Esophagus squamous epithelium (tissue), 5 donors: Measurements from ENCODE around the gene BPIFB3. TPM values are rescaled to one million over a fixed set of nuclear protein-coding genes. Genes with fewer than 3 reads are reported as not detected.
A peak's percentile ranks its signal among the peaks of the same experiment; 100 is the strongest.

Source experiments
- DNase-seq: peaks from one replicate; lab custom pipeline; 2025; lab: John Stamatoyannopoulos, UW
- H3K27ac ChIP-seq, 4 donors: fragments of 200-600 bp; sonication (generic); one replicate each; pipeline ENCODE4 v1.5.1; 2016 to 2019; ENCODE audit warnings: mild to moderate bottlenecking in 1 of 4
- H3K27me3 ChIP-seq, 4 donors: fragments of 200-600 bp; sonication (generic); 1 replicate in 3 of 4; 2 replicates in 1 of 4; pipeline versions ENCODE4 v1.5.1 to v1.6.0; 2017 to 2021; ENCODE audit warnings: antibody characterized with exemption in 1 of 4
- H3K36me3 ChIP-seq, 3 donors: fragments of 200-600 bp; sonication (generic); one replicate each; pipeline ENCODE4 v1.5.1; 2016 to 2019
- H3K4me1 ChIP-seq, 3 donors: fragments of 200-600 bp; sonication (generic); one replicate each; pipeline ENCODE4 v1.5.1; 2017 to 2019
- H3K4me3 ChIP-seq, 4 donors: fragments of 200-600 bp; sonication (generic); 1 replicate in 3 of 4; 2 replicates in 1 of 4; pipeline ENCODE4 v1.5.1; 2016 to 2019; ENCODE audit warnings: mild to moderate bottlenecking in 2 of 4, moderate library complexity in 1 of 4
- H3K9me3 ChIP-seq, 3 donors: fragments of 200-600 bp; sonication (generic); one replicate each; pipeline ENCODE4 v1.5.1; 2016 to 2019
- CTCF ChIP-seq, 6 experiments: fragments of 450-650 bp in 4 of 6; fragments of 200-600 bp in 2 of 6; sonication (generic) in 2 of 6; IDR thresholded peaks; one replicate each; pipeline ENCODE4 v1.5.1; 2016 to 2019; ENCODE audit warnings: antibody characterized with exemption in 6 of 6, mild to moderate bottlenecking in 4 of 6, moderate library complexity in 4 of 6
- POLR2A ChIP-seq, 4 donors: fragments of 450-650 bp; IDR thresholded peaks; one replicate each; pipeline ENCODE4 v1.6.1; 2017; ENCODE audit warnings: antibody characterized with exemption in 4 of 4, mild to moderate bottlenecking in 4 of 4, moderate library complexity in 3 of 4
- WGBS, 2 donors: methylation state at CpG; one replicate each; pipeline ENCODE4 v1.1.5; 2018; 5-methylcytosine and 5-hydroxymethylcytosine counted together
- intact Hi-C: fragments of 100-400 bp; cut with DNase I; formaldehyde crosslinking; loops from one replicate; pipeline ENCODE4 v1.15.0; 2022
- total RNA-seq, 4 donors: library from RNA; depleted of rRNA; stranded (reverse); fragments of >200 nt; gene quantifications; one replicate each; pipeline ENCODE4 v1.1.0, GENCODE V29; 2016
- donor health status: DM: yes; HTN: yes; CAD: no.

Gene BPIFB3, protein sequence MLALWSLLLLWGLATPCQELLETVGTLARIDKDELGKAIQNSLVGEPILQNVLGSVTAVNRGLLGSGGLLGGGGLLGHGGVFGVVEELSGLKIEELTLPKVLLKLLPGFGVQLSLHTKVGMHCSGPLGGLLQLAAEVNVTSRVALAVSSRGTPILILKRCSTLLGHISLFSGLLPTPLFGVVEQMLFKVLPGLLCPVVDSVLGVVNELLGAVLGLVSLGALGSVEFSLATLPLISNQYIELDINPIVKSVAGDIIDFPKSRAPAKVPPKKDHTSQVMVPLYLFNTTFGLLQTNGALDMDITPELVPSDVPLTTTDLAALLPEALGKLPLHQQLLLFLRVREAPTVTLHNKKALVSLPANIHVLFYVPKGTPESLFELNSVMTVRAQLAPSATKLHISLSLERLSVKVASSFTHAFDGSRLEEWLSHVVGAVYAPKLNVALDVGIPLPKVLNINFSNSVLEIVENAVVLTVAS
- total RNA-seq, result not detected

- Histone ChIP-seq H3K27ac (no peak within 1 kb of the TSS), H3K36me3 (no peaks in the 10 kb centered on the region), H3K27me3 (peaks cover 0 to 40% (median 0%) of the 10 kb centered on the region in 4 donors), H3K4me1 (no peaks in the 10 kb centered on the region), H3K9me3 (no peaks in the 10 kb centered on the region), H3K4me3 (no peak within 1 kb of the TSS)
- no peak for DNase-seq
- TF ChIP-seq POLR2A (IDR thresholded peaks at IDR 0.05) (no peak), CTCF (IDR thresholded peaks at IDR 0.05) (no peak)
- intact Hi-C loops, result no loop called here
- WGBS, 2 donors, result 80 to 89% methylated on average over 2 to 6 of the region's 25 CpGs
These were observed at the start of gene BPIFB3 for GRCh38 chr20:33053291-33054106. TSS of gene BPIFB3 (plus strand) at chr20:33053903. CDS start at chr20:33055436, 1,533 bp downstream.

DNA sequence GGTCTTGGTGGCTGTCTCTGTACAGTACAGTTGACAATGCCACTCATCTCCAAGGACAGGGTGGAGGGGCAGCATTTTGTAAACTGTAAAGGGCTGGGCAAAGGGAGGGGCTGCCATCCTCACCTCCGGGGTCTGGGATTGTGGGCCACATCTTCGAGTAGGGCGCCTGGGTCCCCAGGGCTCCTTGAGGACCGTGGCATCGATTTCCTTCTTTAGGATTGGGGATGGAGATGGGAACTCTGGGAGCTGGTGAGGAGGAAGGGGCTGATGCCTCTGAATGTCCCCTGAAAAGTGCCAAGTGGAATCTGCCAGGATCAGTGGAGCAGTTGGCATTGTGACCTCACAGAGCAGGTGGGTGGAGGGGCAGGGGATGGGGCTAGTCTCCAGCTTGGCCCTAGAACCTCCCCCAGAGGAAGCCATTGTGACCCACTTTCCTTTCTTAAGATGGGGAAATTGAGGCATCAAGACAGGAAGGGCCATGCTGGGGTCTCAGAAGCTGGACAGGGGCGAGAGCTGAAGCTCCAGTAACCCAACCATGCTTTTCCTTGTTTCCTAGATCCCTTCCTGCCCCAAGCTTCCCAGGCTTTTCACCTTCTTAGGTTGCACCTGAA is 49.5 kb upstream of the BPIFB3 start, which contains the start of gene SUN5:
TSS of gene SUN5 (minus strand) at position 293 of the 611 bp plus-strand sequence. CDS start at position 200, 93 bp downstream.
- Histone ChIP-seq H3K36me3 (no peaks in the 10 kb centered on the region), H3K4me3 (no peak within 1 kb of the TSS), H3K27ac (no peak within 1 kb of the TSS), H3K9me3 (no peaks in the 10 kb centered on the region), H3K27me3 (peaks cover 0 to 5% (median 0%) of the 10 kb centered on the region in 4 donors), H3K4me1 (no peaks in the 10 kb centered on the region)
- 70 to 83% methylated on average over 3 to 6 of the region's 6 CpGs for WGBS, 2 donors
- TF ChIP-seq CTCF (IDR thresholded peaks at IDR 0.05), result no peak
- no peak for TF ChIP-seq POLR2A (IDR thresholded peaks at IDR 0.05)
- no peak for DNase-seq
- intact Hi-C loops, result no loop called here

GRCh38 chr20:33005132-33005566 is 48.6 kb upstream of the BPIFB3 start:
- intact Hi-C loops, result no loop called here
- Histone ChIP-seq H3K27ac (no peak overlapping the region), H3K9me3 (no peaks in the 10 kb centered on the region), H3K4me1 (peaks cover 0 to 8% (median 0%) of the 10 kb centered on the region in 3 donors), H3K27me3 (peaks cover 0 to 12% (median 0%) of the 10 kb centered on the region in 4 donors), H3K4me3 (no peak overlapping the region), H3K36me3 (no peaks in the 10 kb centered on the region)
- TF ChIP-seq POLR2A (IDR thresholded peaks at IDR 0.05) (no peak), CTCF (IDR thresholded peaks at IDR 0.05) (peak; percentile 11 to 63 (median 26))
- no peak for DNase-seq
- 42 to 47% methylated on average over 4 of the region's 4 CpGs for WGBS, 2 donors

GRCh38 chr20:33005908-33006775 is 47.6 kb upstream of the BPIFB3 start:
- Histone ChIP-seq H3K27ac (no peak overlapping the region), H3K4me1 (peaks cover 0 to 8% (median 0%) of the 10 kb centered on the region in 3 donors), H3K4me3 (no peak overlapping the region), H3K36me3 (no peaks in the 10 kb centered on the region), H3K27me3 (peaks cover 0 to 19% (median 0%) of the 10 kb centered on the region in 4 donors), H3K9me3 (no peaks in the 10 kb centered on the region)
- intact Hi-C loops, result no loop called here
- no peak for TF ChIP-seq CTCF (IDR thresholded peaks at IDR 0.05)
- TF ChIP-seq POLR2A (IDR thresholded peaks at IDR 0.05), result no peak
- WGBS, 2 donors, result 75 to 82% methylated on average over 3 to 8 of the region's 8 CpGs
- DNase-seq, result no peak
